ENCODE data around the gene ALLC. TPM values are rescaled to one million over a fixed set of nuclear protein-coding genes. Genes with fewer than 3 reads are reported as not detected.

ALLC gene
- total RNA-seq, 1 donor from 2014 or later = not detected

DNA sequence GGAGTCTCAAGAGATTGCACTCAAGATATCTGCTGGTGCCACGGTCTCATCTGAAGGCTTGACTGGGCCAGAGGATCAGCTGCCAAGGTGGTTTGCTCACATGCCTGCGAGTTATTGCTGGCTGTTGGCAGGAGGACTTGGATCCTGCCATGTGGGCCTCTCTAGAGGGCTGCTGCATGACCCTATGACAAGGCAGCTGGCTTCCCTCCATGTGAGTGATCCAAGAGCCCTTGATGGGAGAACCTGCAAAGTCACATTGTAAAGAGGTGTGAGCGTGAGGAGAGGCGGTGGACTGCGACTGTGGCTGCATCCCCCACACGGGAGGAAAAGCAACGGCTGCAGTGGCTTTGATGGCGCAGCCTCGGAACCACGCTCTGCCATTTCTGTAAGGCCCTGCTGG, 4.0 kb upstream of the ALLC start:
- no peak for DNase-seq (ENCODE audit: extremely low spot score, unreplicated experiment)
- H3K36me3 Mint-ChIP-seq (ENCODE audit: unreplicated experiment) = no peaks in the 10 kb centered on the region
- TF ChIP-seq, protein P1, sequence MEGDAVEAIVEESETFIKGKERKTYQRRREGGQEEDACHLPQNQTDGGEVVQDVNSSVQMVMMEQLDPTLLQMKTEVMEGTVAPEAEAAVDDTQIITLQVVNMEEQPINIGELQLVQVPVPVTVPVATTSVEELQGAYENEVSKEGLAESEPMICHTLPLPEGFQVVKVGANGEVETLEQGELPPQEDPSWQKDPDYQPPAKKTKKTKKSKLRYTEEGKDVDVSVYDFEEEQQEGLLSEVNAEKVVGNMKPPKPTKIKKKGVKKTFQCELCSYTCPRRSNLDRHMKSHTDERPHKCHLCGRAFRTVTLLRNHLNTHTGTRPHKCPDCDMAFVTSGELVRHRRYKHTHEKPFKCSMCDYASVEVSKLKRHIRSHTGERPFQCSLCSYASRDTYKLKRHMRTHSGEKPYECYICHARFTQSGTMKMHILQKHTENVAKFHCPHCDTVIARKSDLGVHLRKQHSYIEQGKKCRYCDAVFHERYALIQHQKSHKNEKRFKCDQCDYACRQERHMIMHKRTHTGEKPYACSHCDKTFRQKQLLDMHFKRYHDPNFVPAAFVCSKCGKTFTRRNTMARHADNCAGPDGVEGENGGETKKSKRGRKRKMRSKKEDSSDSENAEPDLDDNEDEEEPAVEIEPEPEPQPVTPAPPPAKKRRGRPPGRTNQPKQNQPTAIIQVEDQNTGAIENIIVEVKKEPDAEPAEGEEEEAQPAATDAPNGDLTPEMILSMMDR (IDR thresholded peaks at IDR 0.05) = no peak
- H3K9me3 Mint-ChIP-seq (ENCODE audit: unreplicated experiment) = no peaks in the 10 kb centered on the region
- H3K27ac Mint-ChIP-seq (ENCODE audit: unreplicated experiment) = no peak overlapping the region
- peaks cover 7% of the 10 kb centered on the region for H3K27me3 Mint-ChIP-seq (ENCODE audit: unreplicated experiment)
- H3K4me3 Mint-ChIP-seq (ENCODE audit: unreplicated experiment) = no peak overlapping the region
- H3K4me1 Mint-ChIP-seq (ENCODE audit: unreplicated experiment) = peaks cover 7% of the 10 kb centered on the region

DNA sequence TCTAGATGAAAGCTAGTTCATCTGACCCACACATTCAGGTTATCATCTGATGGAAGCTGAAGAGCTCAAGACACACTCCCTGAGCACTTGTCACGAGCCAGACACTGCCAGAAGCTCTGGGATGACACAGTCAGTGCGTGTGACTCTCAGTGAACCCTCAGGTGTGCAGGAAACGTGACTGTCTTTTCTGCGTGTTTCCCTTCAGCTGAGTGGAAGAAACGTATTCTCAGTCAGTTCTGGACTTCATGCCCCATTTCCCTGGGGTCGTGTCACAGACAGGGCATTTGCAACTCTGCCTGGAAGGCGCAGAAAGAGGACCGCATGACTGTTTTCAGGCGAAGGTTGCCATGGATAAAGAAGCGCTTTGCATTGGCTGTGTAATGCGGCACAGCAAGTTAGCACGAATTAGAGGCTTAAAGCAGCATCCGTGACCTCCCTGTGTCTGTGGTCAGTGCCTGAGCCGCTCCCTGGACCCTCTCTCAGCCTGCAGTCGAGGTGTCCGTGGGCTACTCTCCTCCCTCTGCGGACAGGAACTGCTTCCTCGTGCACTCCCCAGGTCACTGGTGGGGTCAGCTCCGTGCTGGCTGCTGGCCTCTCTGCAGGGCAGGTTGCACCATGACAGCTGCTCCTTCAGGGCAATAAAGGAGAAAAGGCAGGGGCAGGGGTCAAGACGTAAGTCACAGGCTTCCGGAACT, 3.3 kb upstream of the ALLC start:
- no peaks in the 10 kb centered on the region for H3K36me3 Mint-ChIP-seq (ENCODE audit: unreplicated experiment)
- H3K9me3 Mint-ChIP-seq (ENCODE audit: unreplicated experiment) = no peaks in the 10 kb centered on the region
- no peak overlapping the region for H3K4me3 Mint-ChIP-seq (ENCODE audit: unreplicated experiment)
- H3K27ac Mint-ChIP-seq (ENCODE audit: unreplicated experiment) = no peak overlapping the region
- TF ChIP-seq, protein P1 (IDR thresholded peaks at IDR 0.05) = no peak
- H3K4me1 Mint-ChIP-seq (ENCODE audit: unreplicated experiment) = peaks cover 9% of the 10 kb centered on the region
- no peak for DNase-seq (ENCODE audit: extremely low spot score, unreplicated experiment)
- H3K27me3 Mint-ChIP-seq (ENCODE audit: unreplicated experiment) = peaks cover 5% of the 10 kb centered on the region

DNA sequence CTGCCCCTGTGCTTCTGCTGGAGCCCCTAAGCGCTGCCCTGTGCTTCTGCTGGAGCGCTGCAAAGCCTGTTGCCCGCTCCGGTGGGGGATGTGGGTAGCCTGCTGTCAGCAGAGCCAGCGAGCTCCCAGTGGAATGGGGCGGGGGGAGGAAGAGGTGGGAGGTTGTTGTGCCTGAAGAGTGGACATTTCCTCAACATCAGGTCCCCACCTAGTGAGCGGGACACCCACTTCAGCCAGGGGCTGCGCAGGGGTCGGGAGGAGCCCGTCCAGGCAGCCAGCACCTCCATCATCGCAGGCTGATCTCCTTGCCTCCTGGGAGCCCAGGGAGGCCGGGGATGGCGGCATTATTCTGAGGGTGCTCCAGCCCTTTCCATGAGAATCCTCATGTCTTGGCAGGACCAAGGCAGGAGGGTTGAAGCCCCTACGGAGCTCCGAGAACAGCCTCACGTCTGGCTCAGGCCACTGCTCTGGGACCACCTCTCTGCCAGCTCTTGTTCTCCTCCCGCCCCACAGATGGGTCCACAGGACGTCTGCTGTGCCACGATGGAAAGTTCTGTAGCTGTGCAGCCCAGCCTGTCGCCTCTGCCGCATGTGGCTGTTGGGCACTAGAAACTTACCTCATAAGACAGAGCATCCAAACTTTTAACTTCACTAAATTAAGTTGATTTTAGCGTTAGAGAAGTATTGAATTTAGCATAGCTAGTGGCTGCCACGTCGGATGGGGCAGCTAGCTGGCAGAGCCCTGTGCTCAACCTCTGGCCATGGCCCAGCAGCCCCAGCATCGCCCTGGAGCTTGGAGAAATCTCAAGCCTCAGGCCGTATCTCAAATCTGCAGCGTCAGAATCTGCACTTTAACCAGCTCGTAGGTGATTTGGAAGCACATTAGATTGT, 1.9 kb upstream of the ALLC start:
- TF ChIP-seq, protein P1 (IDR thresholded peaks at IDR 0.05) = no peak
- Mint-ChIP-seq H3K36me3 (ENCODE audit: unreplicated experiment) (no peaks in the 10 kb centered on the region), H3K4me1 (ENCODE audit: unreplicated experiment) (peaks cover 6% of the 10 kb centered on the region), H3K27me3 (ENCODE audit: unreplicated experiment) (peaks cover 5% of the 10 kb centered on the region), H3K27ac (ENCODE audit: unreplicated experiment) (no peak overlapping the region), H3K4me3 (ENCODE audit: unreplicated experiment) (no peak overlapping the region), H3K9me3 (ENCODE audit: unreplicated experiment) (no peaks in the 10 kb centered on the region)
- no peak for DNase-seq (ENCODE audit: extremely low spot score, unreplicated experiment)

DNA sequence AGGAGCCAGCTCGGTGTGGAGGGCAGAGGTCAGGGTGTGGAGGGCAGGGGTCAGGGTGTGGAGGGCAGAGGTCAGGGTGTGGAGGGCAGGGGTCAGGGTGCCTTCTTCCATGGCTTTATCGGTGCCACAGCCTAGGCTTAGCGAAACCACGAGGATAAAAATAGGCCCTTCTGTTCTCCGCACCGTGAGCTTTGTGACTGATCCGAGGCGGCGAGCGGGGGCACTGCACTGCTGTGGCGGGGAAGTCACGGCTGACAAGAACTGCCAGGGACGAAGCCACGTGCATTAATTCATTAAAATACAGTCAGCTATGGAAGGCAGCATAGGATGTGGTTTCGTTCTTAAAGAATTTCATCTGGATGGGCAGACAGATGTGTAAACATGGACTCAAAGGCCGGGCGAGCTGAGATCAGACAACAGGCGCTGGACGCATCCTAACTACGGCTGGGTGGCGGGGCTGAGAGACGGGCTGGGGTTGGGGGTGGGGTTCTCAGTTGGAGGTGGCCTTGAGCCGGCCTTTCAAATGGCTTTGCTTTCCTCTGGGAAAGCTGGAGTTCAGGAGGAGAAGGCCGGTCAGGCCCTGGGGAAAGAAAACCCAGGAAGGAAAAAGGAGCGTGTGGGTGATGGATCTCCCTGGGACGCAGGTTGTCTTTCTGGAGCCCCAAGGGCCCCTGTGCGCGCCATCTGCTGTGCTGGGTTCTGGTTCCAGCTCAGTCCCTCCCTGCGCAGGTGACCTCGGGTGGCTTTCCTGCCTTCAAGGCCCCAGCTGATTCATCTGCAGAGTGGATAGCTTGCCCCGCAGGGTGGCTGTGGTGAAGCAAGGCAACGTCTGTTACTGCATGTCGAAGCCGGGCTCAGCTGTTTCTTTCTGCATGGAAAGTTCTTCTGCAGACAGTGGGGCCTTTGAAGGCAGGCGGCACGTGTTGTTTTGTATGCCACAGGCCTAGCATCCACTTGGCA, 958 bp upstream of the ALLC start:
- Mint-ChIP-seq H3K27me3 (ENCODE audit: unreplicated experiment) (no peaks in the 10 kb centered on the region), H3K4me3 (ENCODE audit: unreplicated experiment) (no peak overlapping the region), H3K4me1 (ENCODE audit: unreplicated experiment) (peaks cover 6% of the 10 kb centered on the region), H3K27ac (ENCODE audit: unreplicated experiment) (no peak overlapping the region), H3K9me3 (ENCODE audit: unreplicated experiment) (no peaks in the 10 kb centered on the region), H3K36me3 (ENCODE audit: unreplicated experiment) (no peaks in the 10 kb centered on the region)
- DNase-seq (ENCODE audit: extremely low spot score, unreplicated experiment) = no peak
- TF ChIP-seq, protein P1 (IDR thresholded peaks at IDR 0.05) = no peak
